ENCODE results near the gene OCA2.

DNA sequence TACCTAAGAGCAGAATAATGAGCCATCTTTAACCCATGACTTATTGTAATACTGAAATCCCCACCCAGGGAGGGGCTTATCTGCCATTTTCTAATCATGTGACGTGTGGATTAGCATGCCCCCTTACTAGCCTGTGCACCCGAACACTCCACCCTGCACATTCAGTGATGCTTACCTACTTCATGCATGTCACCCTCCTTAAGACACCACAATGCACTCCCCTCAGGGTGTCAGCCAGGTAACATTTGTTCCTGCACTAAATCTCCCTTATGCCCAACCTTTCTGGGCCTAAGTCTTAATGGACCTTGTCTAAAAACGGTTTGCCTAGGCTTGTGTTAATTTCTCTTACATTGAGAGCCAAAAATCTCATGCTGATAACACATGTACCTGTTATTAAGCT lies 336.6 kb downstream of the OCA2 start:
- no peak for TF ChIP-seq TAF1 (IDR thresholded peaks at IDR 0.05; ENCODE audit: low read depth)
- TF ChIP-seq EP300 (IDR thresholded peaks at IDR 0.05; ENCODE audit: borderline replicate concordance): no peak
- TF ChIP-seq, protein P1, sequence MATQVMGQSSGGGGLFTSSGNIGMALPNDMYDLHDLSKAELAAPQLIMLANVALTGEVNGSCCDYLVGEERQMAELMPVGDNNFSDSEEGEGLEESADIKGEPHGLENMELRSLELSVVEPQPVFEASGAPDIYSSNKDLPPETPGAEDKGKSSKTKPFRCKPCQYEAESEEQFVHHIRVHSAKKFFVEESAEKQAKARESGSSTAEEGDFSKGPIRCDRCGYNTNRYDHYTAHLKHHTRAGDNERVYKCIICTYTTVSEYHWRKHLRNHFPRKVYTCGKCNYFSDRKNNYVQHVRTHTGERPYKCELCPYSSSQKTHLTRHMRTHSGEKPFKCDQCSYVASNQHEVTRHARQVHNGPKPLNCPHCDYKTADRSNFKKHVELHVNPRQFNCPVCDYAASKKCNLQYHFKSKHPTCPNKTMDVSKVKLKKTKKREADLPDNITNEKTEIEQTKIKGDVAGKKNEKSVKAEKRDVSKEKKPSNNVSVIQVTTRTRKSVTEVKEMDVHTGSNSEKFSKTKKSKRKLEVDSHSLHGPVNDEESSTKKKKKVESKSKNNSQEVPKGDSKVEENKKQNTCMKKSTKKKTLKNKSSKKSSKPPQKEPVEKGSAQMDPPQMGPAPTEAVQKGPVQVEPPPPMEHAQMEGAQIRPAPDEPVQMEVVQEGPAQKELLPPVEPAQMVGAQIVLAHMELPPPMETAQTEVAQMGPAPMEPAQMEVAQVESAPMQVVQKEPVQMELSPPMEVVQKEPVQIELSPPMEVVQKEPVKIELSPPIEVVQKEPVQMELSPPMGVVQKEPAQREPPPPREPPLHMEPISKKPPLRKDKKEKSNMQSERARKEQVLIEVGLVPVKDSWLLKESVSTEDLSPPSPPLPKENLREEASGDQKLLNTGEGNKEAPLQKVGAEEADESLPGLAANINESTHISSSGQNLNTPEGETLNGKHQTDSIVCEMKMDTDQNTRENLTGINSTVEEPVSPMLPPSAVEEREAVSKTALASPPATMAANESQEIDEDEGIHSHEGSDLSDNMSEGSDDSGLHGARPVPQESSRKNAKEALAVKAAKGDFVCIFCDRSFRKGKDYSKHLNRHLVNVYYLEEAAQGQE (IDR thresholded peaks at IDR 0.05; ENCODE audit: low read depth): no peak
